Neutrophil (primary cell): ENCODE results near the gene HNRNPAB.
A peak's percentile ranks its signal among the peaks of the same experiment; 100 is the strongest.
"Not testable (repeated sequence)": the region's sequence is repeated elsewhere in the genome, so short reads cannot be mapped to it uniquely, and the experiment has no call there.

Experiments used
- H3K27ac ChIP-seq: fragments of 200-600 bp; sonication (generic); 2 replicates; pipeline ENCODE4 v1.5.1; 2016; ENCODE audit warnings: mild to moderate bottlenecking, moderate library complexity
- H3K27me3 ChIP-seq: fragments of 200-600 bp; sonication (generic); 2 replicates; pipeline ENCODE4 v1.6.0; 2016; ENCODE audit warnings: mild to moderate bottlenecking
- H3K36me3 ChIP-seq: fragments of 200-600 bp; sonication (generic); 2 replicates; pipeline ENCODE4 v1.5.1; 2017
- H3K4me1 ChIP-seq, 2 experiments: fragments of 200-600 bp in 1 of 2; sonication (generic) in 1 of 2; 1 replicate in 1 of 2; 2 replicates in 1 of 2; pipeline versions ENCODE4 v1.5.1 to v1.6.1; 2013 to 2016; ENCODE audit warnings: low read depth in 1 of 2, low read length in 1 of 2, mild to moderate bottlenecking in 1 of 2, moderate library complexity in 1 of 2; ENCODE audit not compliant: control insufficient read depth in 1 of 2, insufficient read depth in 1 of 2
- H3K4me3 ChIP-seq, 2 experiments: fragments of 200-600 bp in 1 of 2; sonication (generic) in 1 of 2; 1 replicate in 1 of 2; 2 replicates in 1 of 2; pipeline ENCODE4 v1.5.1; 2013 to 2016; ENCODE audit warnings: low read depth in 1 of 2, low read length in 1 of 2, mild to moderate bottlenecking in 1 of 2, moderate library complexity in 1 of 2
- H3K9me3 ChIP-seq: fragments of 200-600 bp; sonication (generic); 2 replicates; pipeline ENCODE4 v1.5.1; 2016
- TF ChIP-seq, protein P1 (sequence below): fragments of 200-600 bp; sonication (generic); IDR thresholded peaks from 2 replicates; pipeline ENCODE4 v1.5.1; 2016; ENCODE audit warnings: antibody characterized with exemption

Gene HNRNPAB

DNA sequence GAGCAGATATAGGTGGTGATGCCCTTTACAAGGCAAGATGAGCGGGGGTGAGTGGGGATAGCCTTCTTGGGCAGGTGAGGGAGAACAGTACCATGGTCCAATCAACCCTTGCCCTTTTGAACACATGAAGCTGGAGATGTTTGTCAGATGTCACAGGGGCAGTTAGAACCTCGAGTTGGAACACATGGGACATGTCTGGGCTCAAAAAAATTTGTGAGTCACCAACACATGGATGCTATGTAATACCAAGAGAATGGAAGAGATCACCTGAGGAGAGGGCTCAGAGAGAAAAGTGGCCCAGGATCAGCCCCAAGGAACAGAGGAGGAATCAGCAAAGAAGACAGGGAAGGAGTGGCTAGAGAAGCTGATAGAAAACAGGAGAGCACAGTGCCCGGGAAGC, 23.6 kb downstream of the HNRNPAB start:
- TF ChIP-seq, protein P1, sequence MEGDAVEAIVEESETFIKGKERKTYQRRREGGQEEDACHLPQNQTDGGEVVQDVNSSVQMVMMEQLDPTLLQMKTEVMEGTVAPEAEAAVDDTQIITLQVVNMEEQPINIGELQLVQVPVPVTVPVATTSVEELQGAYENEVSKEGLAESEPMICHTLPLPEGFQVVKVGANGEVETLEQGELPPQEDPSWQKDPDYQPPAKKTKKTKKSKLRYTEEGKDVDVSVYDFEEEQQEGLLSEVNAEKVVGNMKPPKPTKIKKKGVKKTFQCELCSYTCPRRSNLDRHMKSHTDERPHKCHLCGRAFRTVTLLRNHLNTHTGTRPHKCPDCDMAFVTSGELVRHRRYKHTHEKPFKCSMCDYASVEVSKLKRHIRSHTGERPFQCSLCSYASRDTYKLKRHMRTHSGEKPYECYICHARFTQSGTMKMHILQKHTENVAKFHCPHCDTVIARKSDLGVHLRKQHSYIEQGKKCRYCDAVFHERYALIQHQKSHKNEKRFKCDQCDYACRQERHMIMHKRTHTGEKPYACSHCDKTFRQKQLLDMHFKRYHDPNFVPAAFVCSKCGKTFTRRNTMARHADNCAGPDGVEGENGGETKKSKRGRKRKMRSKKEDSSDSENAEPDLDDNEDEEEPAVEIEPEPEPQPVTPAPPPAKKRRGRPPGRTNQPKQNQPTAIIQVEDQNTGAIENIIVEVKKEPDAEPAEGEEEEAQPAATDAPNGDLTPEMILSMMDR = no peak
- Histone ChIP-seq H3K4me1 (peaks cover 24 to 25% of the 10 kb centered on the region in 2 experiments), H3K4me3 (no peak overlapping the region), H3K36me3 (peaks cover 69% of the 10 kb centered on the region), H3K27me3 (no peaks in the 10 kb centered on the region), H3K27ac (no peak overlapping the region), H3K9me3 (no peaks in the 10 kb centered on the region)

DNA sequence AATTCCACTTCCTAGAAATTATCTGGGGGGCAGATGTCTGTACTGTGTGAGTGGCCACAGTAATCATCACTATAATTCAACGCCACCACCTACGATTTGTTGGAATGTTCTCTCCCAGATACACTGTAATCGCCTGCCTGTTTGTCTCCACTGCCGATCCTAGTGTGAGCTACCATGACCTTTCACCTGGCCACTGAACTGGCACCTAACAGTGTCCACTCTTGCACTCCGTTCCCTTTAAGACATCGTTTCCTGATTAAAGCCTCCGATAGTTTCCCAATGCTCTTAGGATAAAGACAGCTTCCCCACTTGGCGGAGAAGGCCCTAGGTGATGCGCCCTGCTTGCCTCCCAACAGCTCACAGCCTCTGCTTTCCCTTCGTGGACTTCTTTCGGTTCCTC, 24.3 kb downstream of the HNRNPAB start:
- no peak overlapping the region for H3K27ac ChIP-seq
- H3K4me1 ChIP-seq = peaks cover 28 to 31% of the 10 kb centered on the region in 2 experiments
- H3K9me3 ChIP-seq = no peaks in the 10 kb centered on the region
- H3K36me3 ChIP-seq = peaks cover 63% of the 10 kb centered on the region
- H3K4me3 ChIP-seq = no peak overlapping the region
- H3K27me3 ChIP-seq = no peaks in the 10 kb centered on the region
- TF ChIP-seq, protein P1 = no peak

DNA sequence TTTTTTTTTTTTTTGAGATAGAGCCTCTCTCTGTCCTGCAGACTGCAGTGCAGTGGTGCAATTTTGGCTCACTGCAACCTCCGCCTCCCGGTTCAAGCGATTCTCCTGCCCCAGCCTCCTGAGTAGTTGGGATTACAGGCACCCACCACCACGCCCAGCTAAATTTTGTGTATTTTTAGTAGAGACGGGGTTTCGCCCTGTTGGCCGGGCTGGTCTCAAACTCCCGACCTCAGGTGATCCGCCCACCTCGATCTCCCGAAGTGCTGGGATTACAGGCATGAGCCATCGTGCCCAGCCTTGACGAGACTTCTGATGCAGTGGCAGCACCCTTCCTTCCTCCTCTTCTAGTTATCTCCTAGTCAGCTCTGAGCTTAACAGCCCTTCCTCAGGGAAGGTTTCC, 24.8 kb downstream of the HNRNPAB start:
- H3K27ac ChIP-seq, H3K9me3 ChIP-seq, H3K27me3 ChIP-seq, H3K4me3 ChIP-seq: not testable (repeated sequence)
- H3K36me3 ChIP-seq = peaks cover 58% of the 10 kb centered on the region
- H3K4me1 ChIP-seq = peaks cover 30 to 31% of the 10 kb centered on the region in 2 experiments

DNA sequence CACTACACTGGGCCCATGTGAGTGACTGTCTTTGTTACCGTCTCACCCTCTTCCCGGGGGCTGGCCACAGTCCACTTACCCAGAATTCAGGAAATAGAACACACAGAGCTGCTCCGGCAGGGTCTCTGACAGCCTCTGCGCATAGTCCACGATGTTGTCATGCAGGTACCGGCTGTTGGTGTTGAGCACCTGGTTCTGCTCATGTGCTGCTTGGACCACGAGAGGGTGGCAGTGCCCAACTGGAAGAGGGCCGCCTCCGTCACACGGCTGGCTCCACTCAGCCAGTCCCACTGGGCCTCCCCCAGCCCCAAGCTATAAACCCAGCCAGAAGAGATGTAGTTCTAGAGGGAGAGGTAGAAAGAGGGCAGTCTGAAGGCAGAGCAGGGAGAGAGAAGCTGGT, 25.5 kb downstream of the HNRNPAB start:
- TF ChIP-seq, protein P1 = no peak
- Histone ChIP-seq H3K4me3 (no peak overlapping the region), H3K4me1 (peaks cover 37 to 39% of the 10 kb centered on the region in 2 experiments), H3K36me3 (peaks cover 50% of the 10 kb centered on the region), H3K9me3 (no peaks in the 10 kb centered on the region), H3K27ac (no peak overlapping the region), H3K27me3 (no peaks in the 10 kb centered on the region)

DNA sequence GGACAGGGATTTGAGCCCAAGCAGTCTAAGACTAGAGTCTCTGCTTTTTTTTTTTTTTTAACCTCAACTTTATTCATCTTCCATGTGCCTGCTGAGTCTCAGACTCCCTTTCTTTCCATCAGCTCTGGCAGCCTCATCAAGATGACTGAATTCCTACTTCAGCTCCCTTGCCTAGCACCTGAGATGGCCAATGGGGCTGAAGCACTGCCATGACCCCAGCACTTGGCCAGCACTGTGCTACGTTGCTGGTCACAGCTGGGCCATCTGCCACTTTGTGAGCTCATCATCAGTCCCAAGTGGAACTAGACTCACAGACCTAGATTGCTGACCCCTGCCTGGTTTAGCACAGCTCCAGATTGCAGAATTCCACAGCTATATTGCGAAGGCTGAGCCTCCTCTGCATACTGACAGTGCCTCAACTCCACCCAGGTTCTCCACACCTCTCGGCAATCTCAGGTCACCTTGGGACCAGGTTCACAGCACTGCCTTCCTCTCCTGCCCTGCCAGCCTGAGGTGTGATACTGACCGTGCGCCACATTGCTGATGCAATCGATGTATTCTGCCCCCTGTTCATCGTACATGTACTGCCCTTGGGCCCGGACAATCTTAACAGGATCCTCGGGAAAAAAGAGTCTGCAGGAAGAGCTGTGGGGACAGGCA, 26.7 kb downstream of the HNRNPAB start:
- Histone ChIP-seq H3K9me3 (no peaks in the 10 kb centered on the region), H3K36me3 (peaks cover 41% of the 10 kb centered on the region), H3K4me3 (peak overlapping the region; percentile 70 to 96), H3K27ac (peak overlapping the region; percentile 96), H3K4me1 (peaks cover 41 to 44% of the 10 kb centered on the region in 2 experiments), H3K27me3 (no peaks in the 10 kb centered on the region)
- TF ChIP-seq, protein P1 = no peak

DNA sequence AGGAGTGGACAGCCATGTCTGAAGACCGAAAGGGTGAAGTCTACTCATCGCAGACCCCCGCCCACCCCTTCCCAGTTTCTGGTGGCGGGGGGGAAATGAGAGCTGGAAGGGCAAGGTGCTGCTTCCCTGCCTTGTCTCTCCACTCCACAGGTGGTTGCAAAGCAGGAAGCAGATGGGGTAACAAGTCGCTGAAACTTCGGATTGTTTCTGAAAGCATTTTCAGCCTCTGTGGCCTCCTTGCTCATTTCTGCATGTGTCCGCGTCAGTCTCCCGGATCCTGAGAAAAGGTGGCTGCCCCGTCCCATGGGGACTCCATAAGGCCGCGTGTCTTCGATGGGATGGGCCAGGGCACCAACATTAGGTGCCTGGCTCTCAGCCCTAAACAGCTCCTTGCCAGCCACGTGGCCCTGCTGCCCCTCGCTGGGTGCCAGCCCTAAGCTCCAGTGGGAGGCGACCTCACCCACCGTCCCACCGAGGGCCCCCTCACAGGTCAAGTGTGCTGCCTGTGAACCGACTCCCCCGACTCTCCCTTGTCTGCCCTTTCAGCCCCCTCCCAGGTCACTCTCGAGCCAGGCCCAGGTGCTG, 27.3 kb downstream of the HNRNPAB start:
- Histone ChIP-seq H3K27me3 (no peaks in the 10 kb centered on the region), H3K4me3 (peak overlapping the region; percentile 70 to 96), H3K4me1 (peaks cover 46 to 51% of the 10 kb centered on the region in 2 experiments), H3K27ac (peak overlapping the region; percentile 96), H3K36me3 (peaks cover 34% of the 10 kb centered on the region), H3K9me3 (no peaks in the 10 kb centered on the region)
- TF ChIP-seq, protein P1 = no peak
